Progenitor cell of endocrine pancreas (in vitro differentiated cells): ENCODE data around the gene MAGEA12. TPM values are rescaled to one million over a fixed set of nuclear protein-coding genes. Genes with fewer than 3 reads are reported as not detected.
"Not testable (repeated sequence)": the region's sequence is repeated elsewhere in the genome, so short reads cannot be mapped to it uniquely, and the experiment has no call there.

Experiments
- DNase-seq: peaks from one replicate; pipeline ENCODE4 v3.0.0; 2021; ENCODE audit warnings: low spot score; ENCODE audit not compliant: unreplicated experiment
- H3K27ac Mint-ChIP-seq: 2 replicates; pipeline ENCODE4 v1.8.0; 2021; ENCODE audit warnings: mild to moderate bottlenecking, moderate library complexity, mixed read lengths
- H3K27me3 Mint-ChIP-seq: 2 replicates; pipeline ENCODE4 v1.8.0; 2021; ENCODE audit warnings: mixed read lengths
- H3K36me3 Mint-ChIP-seq: 2 replicates; pipeline ENCODE4 v1.8.0; 2022; ENCODE audit warnings: mixed read lengths; ENCODE audit not compliant: insufficient read depth
- H3K4me1 Mint-ChIP-seq: 2 replicates; pipeline ENCODE4 v1.8.0; 2021; ENCODE audit warnings: low read depth, mixed read lengths
- H3K4me3 Mint-ChIP-seq: 2 replicates; pipeline ENCODE4 v1.8.0; 2021; ENCODE audit warnings: low read depth, mild to moderate bottlenecking, moderate library complexity, mixed read lengths
- H3K9me3 Mint-ChIP-seq: 2 replicates; pipeline ENCODE4 v1.8.0; 2021; ENCODE audit warnings: low read depth, mixed read lengths
- total RNA-seq: library from RNA; stranded (reverse); gene quantifications from 2 replicates; pipeline ENCODE4 v1.2.1, GENCODE V29; 2021
- TF ChIP-seq, protein P1 (sequence below): fragments of 200-600 bp; sonication (generic); IDR thresholded peaks from one replicate; pipeline ENCODE4 v1.5.0; 2021; ENCODE audit warnings: antibody characterized with exemption, mild to moderate bottlenecking; ENCODE audit not compliant: unreplicated experiment

The MAGEA12 gene
- total RNA-seq, 1 donor from 2014 or later, result not detected

DNA sequence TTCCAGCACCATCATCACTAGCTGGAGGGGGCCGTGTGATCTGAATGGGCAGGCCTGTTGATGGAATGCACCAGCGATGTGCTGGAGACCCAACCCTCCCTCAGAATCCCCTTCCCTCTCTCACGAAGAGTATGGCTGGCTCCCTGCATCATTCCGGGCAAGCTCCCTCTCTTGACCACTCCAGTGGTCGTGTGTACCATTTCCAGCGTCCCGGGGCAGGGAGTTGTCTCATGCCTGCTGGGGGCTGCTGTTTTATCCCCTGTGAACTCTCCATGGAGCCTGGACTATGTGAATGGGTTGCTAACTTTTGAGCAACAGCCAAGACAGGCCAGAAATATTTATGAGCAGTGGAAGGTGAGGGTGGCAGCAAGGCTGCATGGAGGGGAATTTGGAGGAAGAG, 8.1 kb upstream of the MAGEA12 start:
- no peak for DNase-seq
- H3K4me1 Mint-ChIP-seq, result no peaks in the 10 kb centered on the region
- peaks cover 14% of the 10 kb centered on the region for H3K9me3 Mint-ChIP-seq
- no peak overlapping the region for H3K4me3 Mint-ChIP-seq
- TF ChIP-seq, protein P1, sequence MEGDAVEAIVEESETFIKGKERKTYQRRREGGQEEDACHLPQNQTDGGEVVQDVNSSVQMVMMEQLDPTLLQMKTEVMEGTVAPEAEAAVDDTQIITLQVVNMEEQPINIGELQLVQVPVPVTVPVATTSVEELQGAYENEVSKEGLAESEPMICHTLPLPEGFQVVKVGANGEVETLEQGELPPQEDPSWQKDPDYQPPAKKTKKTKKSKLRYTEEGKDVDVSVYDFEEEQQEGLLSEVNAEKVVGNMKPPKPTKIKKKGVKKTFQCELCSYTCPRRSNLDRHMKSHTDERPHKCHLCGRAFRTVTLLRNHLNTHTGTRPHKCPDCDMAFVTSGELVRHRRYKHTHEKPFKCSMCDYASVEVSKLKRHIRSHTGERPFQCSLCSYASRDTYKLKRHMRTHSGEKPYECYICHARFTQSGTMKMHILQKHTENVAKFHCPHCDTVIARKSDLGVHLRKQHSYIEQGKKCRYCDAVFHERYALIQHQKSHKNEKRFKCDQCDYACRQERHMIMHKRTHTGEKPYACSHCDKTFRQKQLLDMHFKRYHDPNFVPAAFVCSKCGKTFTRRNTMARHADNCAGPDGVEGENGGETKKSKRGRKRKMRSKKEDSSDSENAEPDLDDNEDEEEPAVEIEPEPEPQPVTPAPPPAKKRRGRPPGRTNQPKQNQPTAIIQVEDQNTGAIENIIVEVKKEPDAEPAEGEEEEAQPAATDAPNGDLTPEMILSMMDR, result no peak
- no peaks in the 10 kb centered on the region for H3K36me3 Mint-ChIP-seq
- no peaks in the 10 kb centered on the region for H3K27me3 Mint-ChIP-seq
- H3K27ac Mint-ChIP-seq, result no peak overlapping the region

- H3K27ac Mint-ChIP-seq, H3K4me3 Mint-ChIP-seq, H3K27me3 Mint-ChIP-seq, H3K36me3 Mint-ChIP-seq, H3K4me1 Mint-ChIP-seq, DNase-seq: not testable (repeated sequence)
- H3K9me3 Mint-ChIP-seq, result peaks cover 18% of the 10 kb centered on the region
These were observed 744 bp downstream of the MAGEA12 start for GRCh38 chrX:152734143-152734858.

- Mint-ChIP-seq H3K27ac (no peak overlapping the region), H3K27me3 (no peaks in the 10 kb centered on the region), H3K9me3 (peaks cover 15% of the 10 kb centered on the region), H3K36me3 (no peaks in the 10 kb centered on the region), H3K4me3 (no peak overlapping the region), H3K4me1 (no peaks in the 10 kb centered on the region)
- TF ChIP-seq, protein P1, result no peak
- no peak for DNase-seq
These were observed 1.5 kb downstream of the MAGEA12 start for GRCh38 chrX:152735101-152735500.

DNA sequence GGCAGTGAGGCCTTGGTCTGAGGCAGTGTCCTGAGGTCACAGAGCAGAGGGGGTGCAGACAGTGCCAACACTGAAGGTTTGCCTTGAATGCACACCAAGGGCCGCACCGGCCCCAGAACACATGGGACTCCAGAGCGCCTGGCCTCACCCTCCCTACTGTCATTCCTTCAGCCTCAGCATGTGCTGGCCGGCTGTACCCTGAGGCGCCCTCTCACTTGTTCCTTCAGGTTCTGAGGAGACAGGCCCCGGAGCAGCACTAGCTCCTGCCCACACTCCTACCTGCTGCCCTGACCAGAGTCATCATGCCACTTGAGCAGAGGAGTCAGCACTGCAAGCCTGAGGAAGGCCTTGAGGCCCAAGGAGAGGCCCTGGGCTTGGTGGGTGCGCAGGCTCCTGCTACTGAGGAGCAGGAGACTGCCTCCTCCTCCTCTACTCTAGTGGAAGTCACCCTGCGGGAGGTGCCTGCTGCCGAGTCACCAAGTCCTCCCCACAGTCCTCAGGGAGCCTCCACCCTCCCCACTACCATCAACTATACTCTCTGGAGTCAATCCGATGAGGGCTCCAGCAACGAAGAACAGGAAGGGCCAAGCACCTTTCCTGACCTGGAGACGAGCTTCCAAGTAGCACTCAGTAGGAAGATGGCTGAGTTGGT, 2.4 kb downstream of the MAGEA12 start:
- Mint-ChIP-seq H3K9me3 (peaks cover 18% of the 10 kb centered on the region), H3K27ac (no peak overlapping the region), H3K27me3 (no peaks in the 10 kb centered on the region), H3K36me3 (no peaks in the 10 kb centered on the region), H3K4me1 (no peaks in the 10 kb centered on the region), H3K4me3 (no peak overlapping the region)
- TF ChIP-seq, protein P1, result no peak
- no peak for DNase-seq

DNA sequence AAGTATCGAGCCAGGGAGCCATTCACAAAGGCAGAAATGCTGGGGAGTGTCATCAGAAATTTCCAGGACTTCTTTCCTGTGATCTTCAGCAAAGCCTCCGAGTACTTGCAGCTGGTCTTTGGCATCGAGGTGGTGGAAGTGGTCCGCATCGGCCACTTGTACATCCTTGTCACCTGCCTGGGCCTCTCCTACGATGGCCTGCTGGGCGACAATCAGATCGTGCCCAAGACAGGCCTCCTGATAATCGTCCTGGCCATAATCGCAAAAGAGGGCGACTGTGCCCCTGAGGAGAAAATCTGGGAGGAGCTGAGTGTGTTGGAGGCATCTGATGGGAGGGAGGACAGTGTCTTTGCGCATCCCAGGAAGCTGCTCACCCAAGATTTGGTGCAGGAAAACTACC, 3.0 kb downstream of the MAGEA12 start:
- DNase-seq, H3K27me3 Mint-ChIP-seq, H3K4me1 Mint-ChIP-seq, H3K4me3 Mint-ChIP-seq, H3K27ac Mint-ChIP-seq, H3K36me3 Mint-ChIP-seq: not testable (repeated sequence)
- peaks cover 16% of the 10 kb centered on the region for H3K9me3 Mint-ChIP-seq

GRCh38 chrX:152738560-152738959, 5.0 kb downstream of the MAGEA12 start:
- Mint-ChIP-seq H3K27me3 (no peaks in the 10 kb centered on the region), H3K4me1 (no peaks in the 10 kb centered on the region), H3K36me3 (no peaks in the 10 kb centered on the region), H3K27ac (no peak overlapping the region), H3K9me3 (peaks cover 13% of the 10 kb centered on the region), H3K4me3 (no peak overlapping the region)
- TF ChIP-seq, protein P1, result no peak
- DNase-seq, result no peak

- H3K27ac Mint-ChIP-seq, H3K36me3 Mint-ChIP-seq, H3K4me1 Mint-ChIP-seq, DNase-seq, H3K27me3 Mint-ChIP-seq, H3K4me3 Mint-ChIP-seq, H3K9me3 Mint-ChIP-seq: not testable (repeated sequence)
These were observed 20.4 kb downstream of the MAGEA12 start, which contains the start of gene MAGEA2 for GRCh38 chrX:152753686-152754650. Gene MAGEA2 (minus strand): TSS chrX:152753842. CDS start chrX:152751363, 2,479 bp downstream.

DNA sequence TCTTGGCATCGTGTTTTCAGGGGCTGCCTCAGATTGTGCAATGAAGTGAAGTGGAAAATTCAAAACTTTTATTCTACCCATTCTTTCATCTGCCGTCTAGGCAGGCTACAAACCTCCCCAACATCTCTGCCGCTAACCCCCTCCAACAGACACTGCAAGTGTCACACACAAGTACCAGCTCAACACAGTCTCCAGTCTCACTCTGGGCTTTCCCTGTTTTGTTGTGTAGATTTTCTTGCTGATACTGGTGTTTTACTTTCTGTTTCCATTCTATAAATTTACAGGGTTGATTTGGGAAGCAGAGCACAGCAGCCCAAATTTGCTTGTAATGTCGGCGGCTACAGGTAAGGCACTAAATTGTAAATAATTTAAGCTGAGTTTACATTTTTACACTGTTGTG, 21.3 kb downstream of the MAGEA12 start:
- not testable (repeated sequence) for H3K36me3 Mint-ChIP-seq, DNase-seq, H3K4me3 Mint-ChIP-seq, H3K9me3 Mint-ChIP-seq, H3K27ac Mint-ChIP-seq, H3K4me1 Mint-ChIP-seq, H3K27me3 Mint-ChIP-seq
